Transverse colon (tissue), 4 donors: ENCODE measurements around the gene GAB3.

Experiments used
- CTCF ChIP-seq, 5 experiments: fragments of 200-600 bp in 3 of 5; fragments of 450-650 bp in 2 of 5; sonication (generic) in 3 of 5; IDR thresholded peaks; 1 replicate in 2 of 5; 2 replicates in 3 of 5; pipeline ENCODE4 v1.5.1; 2016 to 2017; ENCODE audit warnings: antibody characterized with exemption in 5 of 5, inconsistent platforms in 3 of 5, mild to moderate bottlenecking in 2 of 5, moderate library complexity in 1 of 5
- EP300 ChIP-seq: sonication (generic); formaldehyde crosslinking; IDR thresholded peaks from one replicate; pipeline ENCODE4 v1.6.1; 2017; ENCODE audit warnings: antibody characterized with exemption, low read depth
- POLR2A ChIP-seq: fragments of 450-650 bp; IDR thresholded peaks from one replicate; pipeline ENCODE4 v1.6.1; 2016; ENCODE audit warnings: antibody characterized with exemption, mild to moderate bottlenecking, moderate library complexity
- POLR2AphosphoS5 ChIP-seq, 3 donors: sonication (generic); formaldehyde crosslinking; IDR thresholded peaks; one replicate each; pipeline ENCODE4 v1.6.1; 2016; ENCODE audit warnings: antibody characterized with exemption in 3 of 3

DNA sequence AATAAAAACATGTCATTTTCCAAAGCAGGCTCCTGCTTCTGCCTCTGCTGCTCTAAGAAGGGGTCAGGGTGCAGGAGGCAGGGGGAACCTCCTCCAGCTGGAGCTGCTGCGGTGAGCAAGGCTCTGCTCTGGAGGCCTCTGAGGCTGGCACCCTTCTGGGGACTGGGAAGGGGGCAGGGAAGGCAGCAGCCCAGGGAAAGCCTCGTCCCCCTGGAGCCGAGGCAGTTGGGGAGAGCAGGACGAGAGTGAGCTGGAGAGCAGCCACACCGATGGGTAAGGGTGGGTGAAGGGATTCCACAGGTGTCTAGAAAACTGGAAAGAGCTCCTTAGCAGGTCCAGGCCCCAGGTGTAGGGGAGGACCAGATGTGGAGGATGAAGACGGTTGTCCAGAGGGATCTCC is 95.5 kb downstream of the GAB3 start:
- TF ChIP-seq POLR2A (no peak), CTCF (IDR thresholded peaks at IDR 0.05) (no peak), EP300 (no peak), POLR2AphosphoS5 (IDR thresholded peaks at IDR 0.05) (no peak)
